Upper lobe of left lung (tissue), 4 donors: ENCODE results near the gene GCC2.

Source experiments
- EP300 ChIP-seq, 4 donors: sonication (generic); formaldehyde crosslinking; IDR thresholded peaks; one replicate each; pipeline ENCODE4 v1.5.1; 2017; ENCODE audit warnings: antibody characterized with exemption in 4 of 4, control low read depth in 2 of 4
- POLR2AphosphoS5 ChIP-seq, 2 donors: sonication (generic); formaldehyde crosslinking; IDR thresholded peaks; one replicate each; pipeline ENCODE4 v1.5.1; 2017; ENCODE audit warnings: antibody characterized with exemption in 2 of 2
- TF ChIP-seq, protein P1 (sequence below), 6 experiments: fragments of 450-650 bp in 4 of 6; fragments of 200-600 bp in 2 of 6; sonication (generic) in 2 of 6; IDR thresholded peaks; one replicate each; pipeline ENCODE4 v1.5.1; 2016 to 2019; ENCODE audit warnings: antibody characterized with exemption in 6 of 6

- TF ChIP-seq, protein P1, sequence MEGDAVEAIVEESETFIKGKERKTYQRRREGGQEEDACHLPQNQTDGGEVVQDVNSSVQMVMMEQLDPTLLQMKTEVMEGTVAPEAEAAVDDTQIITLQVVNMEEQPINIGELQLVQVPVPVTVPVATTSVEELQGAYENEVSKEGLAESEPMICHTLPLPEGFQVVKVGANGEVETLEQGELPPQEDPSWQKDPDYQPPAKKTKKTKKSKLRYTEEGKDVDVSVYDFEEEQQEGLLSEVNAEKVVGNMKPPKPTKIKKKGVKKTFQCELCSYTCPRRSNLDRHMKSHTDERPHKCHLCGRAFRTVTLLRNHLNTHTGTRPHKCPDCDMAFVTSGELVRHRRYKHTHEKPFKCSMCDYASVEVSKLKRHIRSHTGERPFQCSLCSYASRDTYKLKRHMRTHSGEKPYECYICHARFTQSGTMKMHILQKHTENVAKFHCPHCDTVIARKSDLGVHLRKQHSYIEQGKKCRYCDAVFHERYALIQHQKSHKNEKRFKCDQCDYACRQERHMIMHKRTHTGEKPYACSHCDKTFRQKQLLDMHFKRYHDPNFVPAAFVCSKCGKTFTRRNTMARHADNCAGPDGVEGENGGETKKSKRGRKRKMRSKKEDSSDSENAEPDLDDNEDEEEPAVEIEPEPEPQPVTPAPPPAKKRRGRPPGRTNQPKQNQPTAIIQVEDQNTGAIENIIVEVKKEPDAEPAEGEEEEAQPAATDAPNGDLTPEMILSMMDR (IDR thresholded peaks at IDR 0.05), result no peak
- no peak for TF ChIP-seq POLR2AphosphoS5 (IDR thresholded peaks at IDR 0.05)
- TF ChIP-seq EP300 (IDR thresholded peaks at IDR 0.05), result no peak
These were observed 894 bp upstream of the GCC2 start for GRCh38 chr2:108447947-108448677.
